Ishikawa (cell line): ENCODE results near the gene CPA4.

ENCODE experiments used
- CEBPB ChIP-seq: IDR thresholded peaks from 2 replicates; pipeline ENCODE4 v1.6.1; 2012
- CREB1 ChIP-seq: IDR thresholded peaks from 2 replicates; pipeline ENCODE4 v1.6.1; 2012; ENCODE audit warnings: low read depth
- EGR1 ChIP-seq: IDR thresholded peaks from 2 replicates; pipeline ENCODE4 v1.6.1; 2012
- EP300 ChIP-seq: IDR thresholded peaks from 2 replicates; pipeline ENCODE4 v1.6.1; 2012; ENCODE audit warnings: borderline replicate concordance
- FOXM1 ChIP-seq: IDR thresholded peaks from 2 replicates; pipeline ENCODE4 v1.6.1; 2012; ENCODE audit warnings: low read depth, borderline replicate concordance
- MAX ChIP-seq: IDR thresholded peaks from 2 replicates; pipeline ENCODE4 v1.6.1; 2012
- NFIC ChIP-seq: IDR thresholded peaks from 2 replicates; pipeline ENCODE4 v1.6.1; 2012
- RAD21 ChIP-seq: IDR thresholded peaks from 2 replicates; pipeline ENCODE4 v1.6.1; 2012; ENCODE audit warnings: low read depth
- REST ChIP-seq: IDR thresholded peaks from 2 replicates; pipeline ENCODE4 v1.6.1; 2012; ENCODE audit warnings: low read depth, mild to moderate bottlenecking
- TAF1 ChIP-seq: IDR thresholded peaks from 2 replicates; pipeline ENCODE4 v1.6.1; 2012; ENCODE audit warnings: low read depth, mild to moderate bottlenecking
- TCF12 ChIP-seq: IDR thresholded peaks from 2 replicates; pipeline ENCODE4 v1.6.1; 2012; ENCODE audit warnings: low read depth
- TEAD4 ChIP-seq: IDR thresholded peaks from 2 replicates; pipeline ENCODE4 v1.6.1; 2012
- USF1 ChIP-seq: IDR thresholded peaks from 2 replicates; pipeline ENCODE4 v1.6.1; 2012
- YY1 ChIP-seq: IDR thresholded peaks from 2 replicates; pipeline ENCODE4 v1.6.1; 2012; ENCODE audit warnings: low read depth
- ZBTB7A ChIP-seq: IDR thresholded peaks from 2 replicates; pipeline ENCODE4 v1.6.1; 2012; ENCODE audit warnings: low read depth

Gene CPA4

GRCh38 chr7:130277763-130278643, 15.0 kb upstream of the CPA4 start:
- peak; percentile 45 for TF ChIP-seq RAD21
- no peak for TF ChIP-seq TCF12

- TF ChIP-seq TEAD4 (peak; percentile 45), NFIC (peak; percentile 69), TCF12 (no peak)
Measured at GRCh38 chr7:130278860-130279259, 14.1 kb upstream of the CPA4 start.

GRCh38 chr7:130279286-130279685, 13.7 kb upstream of the CPA4 start:
- no peak for TF ChIP-seq MAX
- TF ChIP-seq CEBPB: no peak
- TF ChIP-seq ZBTB7A: no peak
- no peak for TF ChIP-seq YY1
- no peak for TF ChIP-seq TAF1
- TF ChIP-seq FOXM1: no peak
- no peak for TF ChIP-seq USF1
- no peak for TF ChIP-seq TEAD4
- TF ChIP-seq NFIC: no peak
- TF ChIP-seq REST: no peak
- no peak for TF ChIP-seq CREB1
- no peak for TF ChIP-seq EP300
- TF ChIP-seq RAD21: no peak
- no peak for TF ChIP-seq TCF12
- TF ChIP-seq EGR1: no peak

- TF ChIP-seq YY1 (no peak), TAF1 (no peak), CREB1 (no peak), EP300 (no peak), TCF12 (no peak), REST (no peak), CEBPB (no peak), MAX (no peak), RAD21 (no peak), USF1 (no peak), TEAD4 (no peak), NFIC (no peak), FOXM1 (no peak), EGR1 (no peak), ZBTB7A (no peak)
Measured at GRCh38 chr7:130279906-130280305, 13.1 kb upstream of the CPA4 start.

GRCh38 chr7:130281260-130281659, 11.7 kb upstream of the CPA4 start:
- no peak for TF ChIP-seq MAX
- no peak for TF ChIP-seq YY1
- TF ChIP-seq REST: no peak
